ENCODE data around the gene MOB3A. TPM values are rescaled to one million over a fixed set of nuclear protein-coding genes. Genes with fewer than 3 reads are reported as not detected.

The MOB3A gene
- total and polyA plus RNA-seq, 9 of the 15 experiments (the other 6 are each of a cell fraction or from before 2014, with no cell fraction given): 1.1 to 24.1 (median 6.0) TPM

GRCh38 chr19:2047449-2048103, 48.5 kb downstream of the MOB3A start:
- no peak for FAIRE-seq
- Histone ChIP-seq H3K4me1 (replicated peaks in 1 of 2; ENCODE audit: control insufficient read depth in 2 of 2, insufficient read depth in 2 of 2, low read length in 2 of 2) (peaks cover 29 to 89% of the 10 kb centered on the region in 2 experiments), H4K20me1 (replicated peaks; ENCODE audit: control insufficient read depth, insufficient read depth, low read length) (peaks cover 31% of the 10 kb centered on the region), H3K27me3 (ENCODE audit: control insufficient read depth in 2 of 2, insufficient read depth in 2 of 2, low read length in 2 of 2) (no peaks in the 10 kb centered on the region), H3K36me3 (ENCODE audit: control insufficient read depth, insufficient read depth, low read length) (peaks cover 69% of the 10 kb centered on the region; the same call in 2 of the 3 replicates), H3K9me1 (ENCODE audit: control insufficient read depth, insufficient read depth, low read length) (peaks cover 7% of the 10 kb centered on the region), H3K79me2 (ENCODE audit: control insufficient read depth, insufficient read depth, low read length) (peaks cover 47% of the 10 kb centered on the region), H3K4me3 (no peak overlapping the region), H3K9me3 (replicated peaks; ENCODE audit: control insufficient read depth, insufficient read depth, low read depth, low read length) (no peaks in the 10 kb centered on the region), H3K9ac (ENCODE audit: insufficient read depth in 1 of 2, low read depth in 2 of 2, low read length in 2 of 2) (peak overlapping the region in 1 of 2 experiments; percentile 99; a peak in 3 of 4 replicates), H3K4me2 (ENCODE audit: insufficient read depth, low read length) (no peak overlapping the region), H3K27ac (ENCODE audit: extremely low read depth, low read depth, low read length) (no peak overlapping the region), H2AFZ (ENCODE audit: low read depth, low read length) (no peak overlapping the region)
- peak in 2 of 4 experiments; percentile 12 to 20 for DNase-seq (ENCODE audit: extremely low read depth in 1 of 4, low spot score in 3 of 4)
- intact Hi-C loops (cut with micrococcal nuclease) (no loop called here), in situ Hi-C loops (cut with MboI) (no loop called here)
- ChIA-PET POLR2A (interaction anchor here (0.6 to 5.5 kb wide), 5 partner anchors 8 to 595 kb away, joined by 3 to 72 read pairs (median 12); no protein-coding TSS in a partner anchor), CTCF (ENCODE audit: low intra/inter-chr PET ratio) (no interaction called here)
- no peak for ATAC-seq
- BruUV-seq (replicated peaks): no TSS peak
- 89% methylated on average over 15 of the region's 22 CpGs for WGBS (ENCODE audit: insufficient coverage, low coverage, missing lambda C conversion rate)
- no peak for TF ChIP-seq EP400 (IDR thresholded peaks at IDR 0.05)
- no peak for TF ChIP-seq ZNF3 (CRISPR knock-in tag; IDR thresholded peaks at IDR 0.05)
- 0 out of 2 replicates have a peak, but pooled peaks have one; percentile 13 for TF ChIP-seq POLR2A (conservative IDR thresholded peaks at IDR 0.05)
- TF ChIP-seq MCM2 (IDR thresholded peaks at IDR 0.05; ENCODE audit: low read depth): no peak
- TF ChIP-seq PYGO2 (tag; IDR thresholded peaks at IDR 0.05): no peak
- TF ChIP-seq MEF2A (IDR thresholded peaks at IDR 0.05; ENCODE audit: control insufficient read depth, low read depth, low read length): no peak
- peak; percentile 32; the same call in 1 of the 2 replicates for TF ChIP-seq ATF3 (IDR thresholded peaks at IDR 0.05)
- TF ChIP-seq ATF3 (CRISPR knock-in tag; conservative IDR thresholded peaks at IDR 0.05): no peak
- TF ChIP-seq GABPB1 (CRISPR knock-in tag; IDR thresholded peaks at IDR 0.05): 0 out of 2 replicates have a peak, but pooled peaks have one; percentile 30
- TF ChIP-seq RBM22 (IDR thresholded peaks at IDR 0.05; ENCODE audit: low read depth, low read length, poor library complexity, severe bottlenecking): peak; percentile 75
- no peak for TF ChIP-seq TCF7 (IDR thresholded peaks at IDR 0.05; ENCODE audit: borderline replicate concordance)
- no peak for TF ChIP-seq FOXO4 (CRISPR knock-in tag; IDR thresholded peaks at IDR 0.05)
- no peak for TF ChIP-seq ZNF76 (CRISPR knock-in tag; IDR thresholded peaks at IDR 0.05; ENCODE audit: borderline replicate concordance)
- peak; percentile 73 for TF ChIP-seq POLR2G (IDR thresholded peaks at IDR 0.05; ENCODE audit: low read depth, low read length)
- peak; percentile 90 for TF ChIP-seq ZBTB33 (CRISPR knock-in tag; IDR thresholded peaks at IDR 0.05)
- no peak for TF ChIP-seq HNRNPL (IDR thresholded peaks at IDR 0.05; ENCODE audit: low read depth, low read length)
- no peak for TF ChIP-seq ARID1B (IDR thresholded peaks at IDR 0.05)

Measured in K562 (cell line).